ENCODE data around the gene MAP1B.

GRCh38 chr5:72221099-72221498 lies 113.8 kb downstream of the MAP1B start:
- TF ChIP-seq EZH2phosphoT487 (IDR thresholded peaks at IDR 0.05; ENCODE audit: low read depth, severe bottlenecking, unreplicated experiment), result no peak
- TF ChIP-seq, protein P1, sequence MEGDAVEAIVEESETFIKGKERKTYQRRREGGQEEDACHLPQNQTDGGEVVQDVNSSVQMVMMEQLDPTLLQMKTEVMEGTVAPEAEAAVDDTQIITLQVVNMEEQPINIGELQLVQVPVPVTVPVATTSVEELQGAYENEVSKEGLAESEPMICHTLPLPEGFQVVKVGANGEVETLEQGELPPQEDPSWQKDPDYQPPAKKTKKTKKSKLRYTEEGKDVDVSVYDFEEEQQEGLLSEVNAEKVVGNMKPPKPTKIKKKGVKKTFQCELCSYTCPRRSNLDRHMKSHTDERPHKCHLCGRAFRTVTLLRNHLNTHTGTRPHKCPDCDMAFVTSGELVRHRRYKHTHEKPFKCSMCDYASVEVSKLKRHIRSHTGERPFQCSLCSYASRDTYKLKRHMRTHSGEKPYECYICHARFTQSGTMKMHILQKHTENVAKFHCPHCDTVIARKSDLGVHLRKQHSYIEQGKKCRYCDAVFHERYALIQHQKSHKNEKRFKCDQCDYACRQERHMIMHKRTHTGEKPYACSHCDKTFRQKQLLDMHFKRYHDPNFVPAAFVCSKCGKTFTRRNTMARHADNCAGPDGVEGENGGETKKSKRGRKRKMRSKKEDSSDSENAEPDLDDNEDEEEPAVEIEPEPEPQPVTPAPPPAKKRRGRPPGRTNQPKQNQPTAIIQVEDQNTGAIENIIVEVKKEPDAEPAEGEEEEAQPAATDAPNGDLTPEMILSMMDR (IDR thresholded peaks at IDR 0.05; ENCODE audit: poor library complexity), result no peak
- TF ChIP-seq EZH2 (IDR thresholded peaks at IDR 0.05; ENCODE audit: borderline replicate concordance), result no peak

Measured in hepatocyte (in vitro differentiated cells).